HG03060 (cell line): ENCODE measurements around the gene TMEM115.

Source experiments
- ATAC-seq: cut with Tn5 transposase; IDR thresholded peaks from one replicate; pipeline ENCODE4 v1.9.1; 2021; ENCODE audit warnings: low read depth, moderate number of reproducible peaks; ENCODE audit not compliant: unreplicated experiment

The TMEM115 gene, protein sequence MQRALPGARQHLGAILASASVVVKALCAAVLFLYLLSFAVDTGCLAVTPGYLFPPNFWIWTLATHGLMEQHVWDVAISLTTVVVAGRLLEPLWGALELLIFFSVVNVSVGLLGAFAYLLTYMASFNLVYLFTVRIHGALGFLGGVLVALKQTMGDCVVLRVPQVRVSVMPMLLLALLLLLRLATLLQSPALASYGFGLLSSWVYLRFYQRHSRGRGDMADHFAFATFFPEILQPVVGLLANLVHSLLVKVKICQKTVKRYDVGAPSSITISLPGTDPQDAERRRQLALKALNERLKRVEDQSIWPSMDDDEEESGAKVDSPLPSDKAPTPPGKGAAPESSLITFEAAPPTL

DNA sequence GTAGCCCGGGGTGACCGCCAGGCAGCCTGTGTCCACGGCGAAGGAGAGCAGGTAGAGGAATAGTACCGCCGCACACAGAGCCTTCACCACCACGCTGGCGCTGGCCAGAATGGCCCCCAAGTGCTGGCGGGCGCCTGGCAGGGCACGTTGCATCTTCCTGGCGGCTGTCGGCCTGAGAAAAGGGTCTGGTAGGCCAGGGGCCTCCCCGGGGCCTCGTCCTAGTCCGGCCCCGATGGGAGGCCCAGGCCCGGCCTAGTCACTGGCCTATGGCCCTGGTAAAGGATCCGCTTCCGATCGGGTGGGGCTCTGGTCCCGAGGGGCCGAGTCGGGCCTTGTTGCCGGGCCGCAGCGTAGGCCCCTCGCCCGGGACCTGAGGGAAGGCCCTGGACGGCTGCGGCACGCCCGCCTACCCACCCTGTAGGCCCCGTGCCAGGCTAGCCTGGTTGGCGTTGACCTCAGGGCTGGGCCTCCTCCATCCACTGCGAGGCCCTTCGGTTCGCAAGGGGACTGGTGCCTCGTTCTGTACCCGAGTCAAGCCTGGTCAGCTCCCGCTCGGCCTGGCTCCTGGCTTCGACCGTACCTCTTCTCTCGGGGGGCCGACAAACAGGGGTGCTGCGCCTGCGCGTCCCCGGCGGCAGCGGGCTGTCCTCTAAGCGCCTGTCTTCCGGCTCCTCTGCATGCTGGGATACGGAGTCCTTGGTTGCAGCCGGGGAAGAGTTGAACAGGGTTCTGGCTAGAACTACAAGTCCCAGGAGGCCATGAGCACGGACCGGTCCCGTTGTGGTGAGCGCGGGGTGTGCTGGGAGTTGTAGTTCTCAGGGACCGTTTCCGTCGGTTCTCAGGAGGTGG lies at the start of gene TMEM115:
Gene TMEM115 (minus strand): TSS at position 611 of the 849 bp plus-strand sequence. CDS start 458 bp downstream, at position 153.
- ATAC-seq = peak; percentile 95

DNA sequence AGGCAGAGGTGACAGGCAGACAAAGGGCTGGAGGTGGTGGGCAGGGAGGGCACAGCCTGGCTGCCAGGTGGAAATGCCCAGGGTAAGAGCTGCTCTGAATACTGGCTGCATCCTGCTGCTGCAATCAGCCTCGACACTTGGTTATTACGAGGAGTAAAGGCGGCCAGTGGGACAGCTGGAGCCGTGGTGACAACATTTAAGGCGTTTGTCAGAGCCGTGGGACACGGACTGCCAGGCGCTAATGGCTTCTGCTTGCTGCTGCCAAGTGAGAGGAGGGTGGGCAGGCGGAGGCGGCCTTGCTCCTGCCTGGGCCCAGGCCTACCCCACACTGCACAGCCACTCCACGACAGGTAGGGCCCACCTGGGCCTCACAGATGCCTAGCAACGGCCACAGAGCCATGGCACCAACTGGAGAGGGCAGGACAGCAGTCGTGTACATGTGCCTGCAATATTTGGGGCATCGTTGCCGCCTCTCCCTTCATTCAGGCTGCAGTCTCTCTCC lies 49.2 kb upstream of the TMEM115 start:
- no peak for ATAC-seq

DNA sequence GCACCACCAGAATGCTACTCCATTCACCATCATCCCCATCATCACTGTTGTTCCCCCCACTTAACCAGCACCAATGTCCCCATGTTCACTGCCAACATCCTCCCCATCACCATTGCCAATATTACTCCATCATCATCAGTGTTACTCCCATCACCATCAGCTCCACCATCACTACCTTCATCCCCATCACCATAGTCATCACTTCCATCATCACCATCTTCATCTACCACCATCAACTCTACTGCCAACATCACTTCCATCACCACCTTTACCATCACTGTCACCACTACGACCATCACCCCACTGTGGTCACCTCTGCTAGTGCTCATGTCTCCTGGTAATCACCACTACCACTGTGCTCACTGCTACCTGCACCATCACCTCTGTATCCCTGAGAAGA lies 47.2 kb upstream of the TMEM115 start:
- ATAC-seq = no peak

DNA sequence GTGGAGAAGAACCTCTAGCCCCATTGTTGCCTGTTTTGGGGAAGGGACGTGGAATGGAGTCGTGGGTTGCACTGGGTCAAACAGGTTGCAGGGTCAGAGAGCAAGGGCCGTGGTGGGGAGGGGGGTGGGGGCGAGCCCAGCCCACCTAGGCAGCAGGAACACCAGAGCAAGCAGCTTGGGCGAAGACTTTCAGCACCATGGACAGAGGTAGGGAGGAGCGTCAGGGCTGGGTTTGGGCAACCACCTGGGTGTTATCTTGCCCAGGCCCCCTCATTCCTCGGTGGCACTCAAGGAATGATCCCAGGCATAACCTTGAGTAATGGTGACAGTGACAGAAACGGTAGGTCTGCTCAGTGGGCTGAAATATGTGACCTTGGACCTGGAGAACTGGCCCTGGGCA lies 45.9 kb upstream of the TMEM115 start:
- ATAC-seq = no peak

DNA sequence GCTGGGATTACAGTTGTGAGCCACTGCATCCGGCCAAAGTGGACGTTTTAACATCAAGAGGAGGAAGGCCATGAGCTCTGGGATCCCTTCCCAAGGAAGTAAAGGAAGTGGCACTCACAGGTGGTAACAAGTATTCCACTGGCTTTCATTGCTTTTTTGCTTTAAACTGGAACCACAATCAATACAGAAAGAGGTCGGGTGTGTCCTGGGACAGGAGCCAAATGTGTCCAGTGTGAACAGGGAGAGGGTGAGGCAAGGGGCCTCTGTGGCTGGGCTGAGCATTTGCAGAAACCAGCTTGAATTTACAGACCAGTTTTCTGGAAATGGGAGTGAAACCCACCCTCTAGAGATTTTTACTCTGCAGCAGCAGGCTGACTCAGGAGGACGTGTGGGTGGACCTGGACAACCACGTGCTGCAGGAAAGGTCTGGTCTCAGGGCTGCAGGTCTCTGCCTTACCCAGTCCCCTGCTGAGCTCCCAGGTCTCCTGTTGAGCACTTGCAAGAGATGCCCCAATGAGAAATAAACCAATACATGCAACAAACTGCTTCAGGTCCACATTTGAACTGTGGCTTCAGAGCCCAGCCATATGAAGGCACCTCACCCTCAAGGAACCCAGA lies 42.8 kb upstream of the TMEM115 start:
- no peak for ATAC-seq

DNA sequence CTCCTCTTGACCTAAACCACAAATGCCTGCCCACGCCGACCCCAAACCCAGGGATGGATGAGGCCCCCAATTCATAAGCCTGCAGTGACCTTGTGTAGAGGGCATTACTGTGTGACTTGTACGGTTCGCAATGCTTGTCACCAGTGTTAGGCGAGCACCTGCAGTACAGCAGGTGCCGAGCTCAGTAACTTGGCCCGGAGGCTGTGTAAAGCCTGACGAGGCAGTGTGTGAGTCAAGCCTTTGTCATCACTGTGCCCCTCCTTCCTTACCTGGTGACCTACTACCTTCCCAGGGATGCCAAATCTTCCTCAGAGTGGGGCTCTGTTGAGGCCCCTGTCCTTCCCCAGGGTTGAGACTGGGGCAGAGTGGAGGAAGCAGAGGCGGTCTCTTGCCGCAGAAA lies 37.2 kb upstream of the TMEM115 start:
- no peak for ATAC-seq

DNA sequence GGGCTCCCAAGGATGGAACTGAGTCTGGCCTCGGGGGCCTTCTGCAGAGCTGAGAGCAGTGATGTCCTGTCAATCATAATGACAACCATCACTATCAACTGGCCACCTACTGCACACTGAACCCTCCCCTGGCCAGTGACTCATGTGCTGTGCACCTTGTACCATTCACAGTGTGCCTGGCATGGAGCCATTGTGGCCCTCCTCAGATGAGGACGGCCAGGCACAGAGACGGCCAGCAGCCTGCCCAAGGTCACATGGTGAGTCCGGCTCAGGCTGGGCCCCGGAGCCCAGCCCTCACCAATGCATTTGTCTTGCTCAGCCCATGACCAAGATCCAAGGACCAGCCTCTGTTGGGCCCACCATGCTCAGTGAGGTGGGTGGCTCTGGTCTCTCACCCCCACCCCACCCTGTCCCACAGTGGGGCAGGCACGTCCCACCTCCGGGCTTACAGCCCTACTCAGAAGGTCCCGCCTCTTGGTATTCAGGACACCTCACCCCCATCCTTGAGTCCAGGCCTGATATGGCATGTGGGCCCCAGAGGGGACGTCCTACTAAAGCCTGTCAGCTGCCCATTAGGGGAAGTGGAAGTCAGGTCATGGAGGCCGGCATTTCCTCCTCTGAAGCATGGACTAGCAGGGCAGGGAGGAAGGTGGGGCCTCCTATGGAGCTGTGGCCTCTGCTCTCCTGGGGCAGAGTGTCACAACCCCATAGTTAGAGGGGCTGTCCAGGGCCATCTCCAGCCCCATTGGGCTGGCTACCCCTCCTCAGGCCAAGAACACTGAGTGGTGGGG lies 35.9 kb upstream of the TMEM115 start:
- no peak for ATAC-seq

DNA sequence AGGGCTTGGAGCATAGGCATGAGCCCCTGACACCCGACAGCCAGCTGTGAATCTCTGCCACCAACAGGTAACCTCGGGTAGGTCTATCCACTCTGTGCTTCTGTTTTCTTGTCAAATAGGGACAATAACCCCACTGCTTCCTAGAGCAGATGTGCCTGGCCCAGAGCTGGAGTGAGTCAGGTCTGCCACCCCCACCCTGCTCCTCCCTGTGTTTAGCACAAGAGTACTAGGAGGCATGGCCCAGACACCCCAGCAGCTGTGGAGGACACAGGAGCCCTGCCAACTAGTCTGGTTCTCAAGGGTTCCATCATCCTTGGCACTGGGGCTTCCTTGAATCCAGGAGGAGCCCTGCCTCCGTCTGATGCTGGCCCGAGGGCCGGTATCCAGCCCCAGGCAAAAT lies 33.7 kb upstream of the TMEM115 start:
- no peak for ATAC-seq

DNA sequence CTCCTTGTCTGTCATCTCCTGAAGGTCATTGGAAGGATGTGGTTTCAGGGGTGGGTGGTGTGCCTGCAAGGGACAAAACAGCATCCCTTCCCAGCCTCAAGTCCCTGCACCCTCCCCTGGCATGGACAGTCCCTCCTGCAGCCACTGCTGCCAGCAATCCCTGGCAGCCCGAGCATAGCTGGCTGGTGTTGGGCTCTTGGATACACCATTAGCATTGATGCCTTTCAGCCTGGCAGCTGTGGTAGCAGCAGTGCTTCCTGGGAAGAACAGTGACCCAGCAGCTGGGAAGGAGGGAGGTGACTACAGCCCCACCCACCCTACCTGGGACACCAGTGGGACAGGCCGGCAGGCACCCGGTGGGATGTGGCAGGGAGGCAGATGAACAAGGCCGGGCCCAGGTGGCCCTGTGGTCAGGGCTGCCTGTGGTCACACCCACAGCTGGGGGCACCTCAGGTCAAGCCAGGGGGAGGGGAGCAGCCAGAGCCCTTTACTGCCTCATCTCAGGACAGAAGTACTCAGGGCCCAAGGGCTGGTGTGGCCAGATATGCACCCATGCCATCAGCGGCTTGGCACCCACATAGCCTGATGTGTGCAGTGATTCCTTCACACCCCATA lies 32.9 kb upstream of the TMEM115 start:
- no peak for ATAC-seq

DNA sequence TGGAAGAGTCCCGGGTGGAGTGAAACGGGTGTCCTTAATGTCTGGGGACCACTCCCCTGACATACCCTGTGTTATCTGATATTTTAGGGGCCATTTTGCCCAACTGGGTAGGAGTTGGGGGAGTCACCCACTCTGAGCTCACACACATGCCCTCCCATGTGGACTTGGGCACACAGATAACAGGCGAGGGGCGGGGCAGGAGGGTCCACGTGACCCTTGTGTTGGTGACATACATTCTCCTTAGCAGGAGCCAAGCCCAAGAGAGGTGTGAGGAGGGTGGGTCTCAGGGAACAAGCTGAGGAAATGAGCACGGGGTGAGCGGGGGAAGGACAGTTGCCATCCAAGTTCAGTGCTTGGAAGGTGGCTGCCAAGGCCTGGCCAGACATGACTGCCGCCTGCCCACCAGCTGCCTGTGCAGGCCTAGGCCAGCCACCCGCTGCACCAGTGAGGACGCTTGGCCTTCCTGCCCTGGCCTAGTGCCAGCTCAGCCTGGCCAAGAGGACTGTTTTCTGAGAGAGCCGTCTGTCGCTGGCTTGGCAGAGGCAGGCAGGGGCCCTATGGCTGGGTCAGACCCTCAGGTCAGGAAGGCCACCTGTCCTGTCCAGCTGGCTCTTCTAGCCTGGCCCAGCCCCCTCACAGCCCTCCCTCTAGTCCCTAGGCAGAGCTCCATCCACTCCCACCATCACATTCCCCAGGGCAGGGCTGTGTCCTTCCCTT lies 31.3 kb upstream of the TMEM115 start:
- ATAC-seq = no peak

DNA sequence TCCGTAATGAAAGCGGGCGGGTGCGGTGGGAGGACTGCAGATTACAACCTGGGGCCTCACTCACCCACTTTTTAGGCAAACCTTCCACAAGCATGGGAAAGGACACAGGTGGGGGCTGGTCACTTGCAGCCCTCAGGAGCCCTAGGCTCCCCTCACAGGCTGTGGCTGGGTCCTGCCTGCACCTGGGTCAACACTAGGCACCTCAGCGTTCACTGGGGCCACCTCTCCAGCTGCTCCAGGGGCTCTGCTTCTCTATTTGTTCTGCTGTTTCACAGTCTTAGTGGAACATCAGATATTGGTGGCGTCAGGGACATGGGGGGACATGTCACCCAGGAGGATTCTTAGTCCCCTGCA lies 30.1 kb upstream of the TMEM115 start:
- no peak for ATAC-seq

DNA sequence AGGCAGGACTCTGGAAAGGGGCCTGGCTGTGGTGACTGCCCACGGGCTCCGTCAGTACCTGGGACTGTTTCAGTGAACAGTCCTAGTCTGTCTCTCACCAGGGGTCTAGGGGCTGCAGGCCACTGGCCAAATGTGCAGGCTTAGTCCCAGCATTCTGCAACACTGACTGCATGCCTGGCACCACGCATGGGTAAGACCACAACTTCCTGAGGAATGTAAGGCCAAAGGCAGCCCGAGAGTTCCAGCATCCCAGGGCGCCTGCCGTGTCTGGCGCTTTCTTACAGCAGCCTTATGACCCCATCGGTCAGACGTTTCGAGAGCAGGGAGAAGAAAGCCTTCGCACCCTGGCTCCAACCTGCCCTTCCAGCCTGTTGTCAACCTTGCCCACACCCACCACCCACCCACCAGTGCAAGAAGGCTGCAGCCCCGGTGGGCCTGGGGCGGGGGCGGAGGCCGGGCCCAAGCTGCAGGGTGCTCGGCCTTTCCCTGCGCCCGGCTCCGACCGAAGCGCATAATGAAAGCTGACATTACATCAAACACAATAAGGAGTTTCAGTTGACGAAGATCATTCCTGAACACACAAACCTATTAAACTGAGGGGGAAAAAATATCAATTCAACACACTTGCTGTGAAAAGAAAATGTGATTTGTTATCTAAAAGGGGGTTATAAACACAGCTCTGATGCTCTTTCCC lies 29.5 kb upstream of the TMEM115 start:
- no peak for ATAC-seq

DNA sequence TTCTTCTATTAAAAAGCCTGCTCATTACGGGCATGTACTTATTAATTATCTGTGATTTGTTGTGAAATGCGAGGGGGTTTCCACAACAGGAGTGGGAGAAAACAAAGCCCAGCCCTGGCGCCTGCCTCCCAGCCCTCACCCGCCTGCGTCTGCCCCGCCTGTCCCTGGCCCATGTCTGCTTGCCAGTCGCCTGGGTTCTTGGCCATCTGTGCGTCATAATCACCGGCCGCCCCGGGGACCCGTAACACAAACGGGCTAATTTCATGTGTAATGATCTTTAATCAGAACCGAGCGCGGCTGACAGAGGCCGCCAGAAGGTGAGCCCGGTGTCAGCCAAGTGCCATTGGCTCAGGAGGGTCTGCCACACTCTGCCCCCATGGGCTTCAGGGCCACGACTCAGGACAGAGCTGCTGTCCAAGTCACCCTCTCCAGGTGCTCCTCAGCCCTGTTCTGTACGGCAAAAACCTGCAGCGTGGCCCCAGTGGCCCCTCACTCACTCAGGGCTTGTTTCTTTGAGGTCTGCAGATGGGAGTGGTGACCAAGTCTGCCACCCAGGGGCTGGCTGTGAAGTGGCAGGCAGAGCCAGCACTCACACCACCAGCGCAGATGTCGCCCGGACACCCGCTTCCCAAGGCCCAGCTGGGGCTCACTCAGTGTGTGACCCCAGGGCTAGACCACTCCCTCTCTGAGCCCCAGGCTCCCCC lies 28.8 kb upstream of the TMEM115 start:
- no peak for ATAC-seq

DNA sequence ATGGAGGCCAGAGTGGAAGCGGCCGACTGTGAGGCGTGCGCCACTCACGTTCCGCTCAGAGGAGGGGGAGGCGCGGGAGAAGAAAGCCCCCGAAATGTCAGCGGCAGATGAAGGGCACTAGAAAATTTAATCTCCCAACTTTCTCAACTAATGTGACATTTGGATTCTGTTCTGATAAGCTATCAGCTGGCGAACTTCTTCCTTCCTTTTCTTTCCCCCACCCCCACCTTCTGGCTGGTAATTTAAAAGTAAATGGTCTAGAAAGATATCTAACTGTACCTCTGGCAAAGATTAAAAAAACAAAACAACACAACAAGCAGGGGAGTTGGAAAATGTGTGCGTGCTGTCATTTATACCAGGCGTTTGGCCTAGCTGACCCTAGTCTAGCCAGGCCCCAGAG lies 26.4 kb upstream of the TMEM115 start:
- no peak for ATAC-seq

DNA sequence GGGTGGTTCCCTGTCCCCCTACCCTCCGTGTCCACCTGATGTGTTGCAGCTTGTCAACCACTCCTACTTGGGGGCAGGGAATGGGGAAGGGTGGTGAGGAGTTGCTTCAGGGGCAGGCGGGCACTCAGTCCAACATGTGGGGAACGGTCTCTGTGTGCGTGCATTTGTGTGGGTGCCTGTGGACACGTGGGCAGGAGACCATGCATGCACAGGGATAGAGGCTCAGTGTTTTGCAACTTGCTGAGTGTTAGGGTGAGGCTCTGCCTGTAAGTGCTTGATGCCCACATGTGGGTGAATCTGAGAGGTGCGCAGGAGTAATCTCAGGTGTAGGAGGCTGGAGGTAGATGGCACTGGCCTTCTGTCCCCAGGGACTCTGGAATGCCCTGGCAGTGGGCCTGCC lies 24.4 kb upstream of the TMEM115 start:
- no peak for ATAC-seq

DNA sequence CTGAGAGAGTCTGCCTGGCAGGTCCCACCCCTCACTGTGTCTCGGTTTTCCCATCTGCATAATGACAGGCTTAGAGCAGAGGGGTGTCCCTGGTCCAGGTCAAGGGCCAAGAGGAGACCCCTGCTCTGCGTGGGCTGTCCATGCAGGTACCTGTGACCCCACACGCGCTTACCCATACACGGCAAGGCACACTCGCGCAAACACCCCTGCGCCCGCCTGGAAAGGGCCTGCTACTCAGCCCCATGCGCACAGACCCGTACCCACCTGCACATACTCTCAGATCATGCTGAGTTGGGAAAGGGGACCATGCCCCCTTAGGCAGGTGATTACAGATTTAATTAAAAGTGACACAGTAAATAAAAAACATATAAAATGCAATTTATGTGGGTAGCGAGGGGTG lies 23.4 kb upstream of the TMEM115 start:
- no peak for ATAC-seq

DNA sequence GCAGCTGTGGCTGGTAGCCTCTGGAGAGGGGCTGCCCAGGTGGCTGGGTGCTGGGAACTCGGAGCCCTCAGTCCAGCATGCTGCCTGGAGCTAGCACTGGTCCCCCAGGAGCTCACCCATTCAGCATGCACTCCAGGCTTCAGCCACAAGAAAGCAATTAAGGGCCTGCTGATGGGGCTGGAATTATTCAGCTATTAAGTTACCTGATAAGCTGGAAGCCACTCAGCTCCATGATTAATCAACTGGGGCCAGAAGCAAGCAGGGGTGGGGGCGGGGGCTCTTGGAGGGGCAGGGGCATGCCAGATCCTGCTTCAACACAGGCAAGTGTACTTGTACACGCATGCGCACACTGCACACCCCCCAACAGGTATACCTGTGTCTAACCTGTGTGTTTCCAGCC lies 22.1 kb upstream of the TMEM115 start:
- no peak for ATAC-seq

DNA sequence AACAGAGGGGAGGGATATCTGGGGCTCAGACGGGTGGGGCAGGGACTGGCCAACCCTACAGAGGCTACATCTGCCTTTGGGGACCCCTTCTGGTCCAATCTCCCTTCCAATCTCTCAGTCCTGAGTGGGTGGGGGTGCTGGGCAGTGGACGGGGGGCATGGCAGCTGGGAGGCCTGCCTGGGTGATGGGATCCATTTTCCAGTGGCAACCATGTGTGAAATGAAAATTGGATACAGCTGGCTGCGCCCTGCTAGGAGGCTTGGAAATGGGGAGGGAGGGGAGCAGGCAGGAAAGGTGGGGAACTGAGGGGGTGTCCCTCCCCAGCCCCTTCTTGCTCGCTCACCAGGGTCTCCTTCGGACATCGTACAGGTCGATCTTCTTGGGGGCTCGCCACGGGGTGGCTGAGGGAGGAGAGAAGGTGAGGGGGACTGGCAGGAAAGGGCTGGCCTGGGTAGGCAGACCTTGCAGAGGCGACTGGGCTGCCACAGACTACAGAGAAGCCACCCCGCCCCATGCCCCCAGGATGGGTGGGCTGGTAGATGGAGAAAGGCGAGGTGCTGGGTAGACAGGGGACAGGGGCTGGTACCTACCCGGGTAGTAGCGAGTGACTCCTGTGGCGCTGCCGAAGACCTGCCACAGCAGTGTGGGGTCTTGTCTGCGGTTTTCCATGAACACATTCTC lies 21.2 kb upstream of the TMEM115 start:
- no peak for ATAC-seq
